T-cell (primary cell): ENCODE measurements around the gene RITA1. TPM values are rescaled to one million over a fixed set of nuclear protein-coding genes. Genes with fewer than 3 reads are reported as not detected.

Experiments used
- ATAC-seq, 4 experiments: fragments of 200-7000 bp in 3 of 4; fragments of 150-1000 bp in 1 of 4; cut with Tn5 transposase; replicated peaks in 1 of 4; 1 replicate in 3 of 4; 2 replicates in 1 of 4; pipeline ENCODE4 v1.10.0; 2021; ENCODE audit warnings: moderate library complexity in 3 of 4, mild to moderate bottlenecking in 2 of 4, moderate number of reproducible peaks in 1 of 4
- CTCF ChIA-PET, 2 donors: fragments of 300-600 bp; sonication (Branson Sonifier 250); formaldehyde crosslinking; loops; one replicate each; lab custom pipeline; 2022; ENCODE audit warnings: antibody characterized with exemption in 2 of 2; lab: Charles Lee
- POLR2A ChIA-PET, 2 donors: fragments of 300-600 bp; sonication (Branson Sonifier 250); formaldehyde crosslinking; loops; one replicate each; lab custom pipeline; 2022; ENCODE audit warnings: antibody characterized with exemption in 2 of 2; lab: Charles Lee
- DNase-seq, 35 experiments: peaks; one replicate each; pipeline versions ENCODE4 v3.0.0 to v3.0.0-alpha.2; 2013 to 2023
- H3K27ac ChIP-seq: one replicate; pipeline ENCODE4 v1.5.1; 2013; ENCODE audit warnings: low read length
- H3K27me3 ChIP-seq, 2 experiments: replicated peaks in 1 of 2; 1 replicate in 1 of 2; 2 replicates in 1 of 2; pipeline versions ENCODE4 v1.6.1 to v1.7.0; 2013; ENCODE audit warnings: low read length in 1 of 2, mixed read lengths in 1 of 2; ENCODE audit not compliant: control insufficient read depth in 2 of 2, insufficient read depth in 2 of 2; ENCODE audit errors: extremely low read depth in 1 of 2
- H3K36me3 ChIP-seq, 2 donors: 1 replicate in 1 of 2; 2 replicates in 1 of 2; pipeline versions ENCODE4 v1.6.1 to v1.7.0; 2013; ENCODE audit warnings: low read length in 1 of 2; ENCODE audit not compliant: control insufficient read depth in 2 of 2, insufficient read depth in 1 of 2; ENCODE audit errors: extremely low read depth in 1 of 2
- H3K4me1 ChIP-seq, 2 experiments: 1 replicate in 1 of 2; 2 replicates in 1 of 2; pipeline versions ENCODE4 v1.6.1 to v1.7.0; 2013; ENCODE audit warnings: low read length in 2 of 2, mixed read lengths in 1 of 2; ENCODE audit not compliant: insufficient read depth in 2 of 2, control insufficient read depth in 1 of 2; ENCODE audit errors: extremely low read depth in 1 of 2
- H3K4me3 ChIP-seq, 2 donors: 1 replicate in 1 of 2; 2 replicates in 1 of 2; pipeline versions ENCODE4 v1.5.1 to v1.7.0; 2013; ENCODE audit warnings: mild to moderate bottlenecking in 2 of 2, low read length in 1 of 2, moderate library complexity in 1 of 2; ENCODE audit not compliant: control insufficient read depth in 1 of 2; ENCODE audit errors: extremely low read depth in 1 of 2
- H3K9me3 ChIP-seq: 2 replicates; pipeline ENCODE4 v1.7.0; 2013
- H3K27ac Mint-ChIP-seq, 2 donors: one replicate each; pipeline ENCODE4 v1.8.0; 2020 to 2021; ENCODE audit warnings: mild to moderate bottlenecking in 2 of 2, mixed read lengths in 2 of 2
- H3K27me3 Mint-ChIP-seq, 2 donors: one replicate each; pipeline ENCODE4 v1.8.0; 2021 to 2022; ENCODE audit warnings: mixed read lengths in 2 of 2
- H3K36me3 Mint-ChIP-seq: one replicate; pipeline ENCODE4 v1.8.0; 2021; ENCODE audit warnings: mixed read lengths
- H3K4me1 Mint-ChIP-seq, 3 donors: one replicate each; pipeline ENCODE4 v1.8.0; 2020 to 2022; ENCODE audit warnings: mixed read lengths in 3 of 3, mild to moderate bottlenecking in 1 of 3
- H3K4me3 Mint-ChIP-seq, 3 donors: one replicate each; pipeline ENCODE4 v1.8.0; 2020 to 2022; ENCODE audit warnings: mild to moderate bottlenecking in 3 of 3, mixed read lengths in 3 of 3, moderate library complexity in 3 of 3
- H3K9me3 Mint-ChIP-seq, 3 donors: one replicate each; pipeline ENCODE4 v1.8.0; 2020 to 2022; ENCODE audit warnings: mixed read lengths in 3 of 3
- WGBS: methylation state at CpG from one replicate; pipeline ENCODE4 v1.1.5; 2013; ENCODE audit warnings: missing lambda C conversion rate; ENCODE audit not compliant: insufficient coverage; 5-methylcytosine and 5-hydroxymethylcytosine counted together
- total RNA-seq, 35 experiments: library from RNA in 6 of 35; stranded (reverse) in 6 of 35; fragments of 120-200 nt in 1 of 35; gene quantifications; one replicate each; pipeline versions ENCODE4 v1.2.1 to v1.2.4 and lab custom pipeline; 2013 to 2026

Gene RITA1
- total RNA-seq, 5 donors from 2014 or later (not counting 1 experiment from before 2014, with no cell fraction given) = 7.8 to 17.8 (median 13.8) TPM

DNA sequence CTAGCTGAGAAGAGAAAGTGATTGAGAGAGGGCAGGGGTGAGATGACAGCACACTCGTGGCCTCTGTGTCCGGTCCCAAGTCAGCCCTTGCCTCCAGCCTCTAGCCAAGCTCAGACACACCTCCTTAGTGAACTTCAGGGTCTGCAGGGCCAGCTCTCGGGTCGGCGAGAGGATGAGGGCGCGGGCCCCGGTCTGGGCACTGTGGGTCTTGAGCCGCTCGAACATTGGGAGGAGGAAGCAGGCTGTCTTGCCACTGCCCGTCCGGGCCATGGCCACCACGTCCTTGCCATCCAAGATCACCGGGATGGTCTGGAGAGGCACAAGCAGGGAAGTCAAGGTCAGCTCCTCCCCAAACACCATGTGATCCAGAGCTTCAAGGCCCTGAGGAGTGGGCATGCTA is 6.5 kb upstream of the RITA1 start:
- POLR2A ChIA-PET = no interaction called here
- CTCF ChIA-PET = interaction anchor here in 1 of 2 donors (0.6 kb wide), 1 partner anchor 702 kb away, joined by 3 read pairs; no protein-coding TSS in a partner anchor
- Histone ChIP-seq H3K27me3 (peaks cover 0 to 2% of the 10 kb centered on the region in 2 experiments), H3K36me3 (peaks cover 23 to 64% of the 10 kb centered on the region in 2 donors), H3K9me3 (no peaks in the 10 kb centered on the region), H3K4me1 (peaks cover 4 to 29% of the 10 kb centered on the region in 2 experiments), H3K4me3 (no peak overlapping the region), H3K27ac (no peak overlapping the region)
- peaks cover 15 to 23% (median 20%) of the 10 kb centered on the region in 3 donors for H3K4me1 Mint-ChIP-seq
- no peak overlapping the region for H3K27ac Mint-ChIP-seq
- ATAC-seq (no peak), DNase-seq (no peak)
- H3K4me3 Mint-ChIP-seq = no peak overlapping the region
- no peaks in the 10 kb centered on the region for H3K27me3 Mint-ChIP-seq
- whole genome bisulfite sequencing = 97% methylated on average over 12 of the region's 14 CpGs
- H3K36me3 Mint-ChIP-seq = peaks cover 52% of the 10 kb centered on the region
- H3K9me3 Mint-ChIP-seq = no peaks in the 10 kb centered on the region

DNA sequence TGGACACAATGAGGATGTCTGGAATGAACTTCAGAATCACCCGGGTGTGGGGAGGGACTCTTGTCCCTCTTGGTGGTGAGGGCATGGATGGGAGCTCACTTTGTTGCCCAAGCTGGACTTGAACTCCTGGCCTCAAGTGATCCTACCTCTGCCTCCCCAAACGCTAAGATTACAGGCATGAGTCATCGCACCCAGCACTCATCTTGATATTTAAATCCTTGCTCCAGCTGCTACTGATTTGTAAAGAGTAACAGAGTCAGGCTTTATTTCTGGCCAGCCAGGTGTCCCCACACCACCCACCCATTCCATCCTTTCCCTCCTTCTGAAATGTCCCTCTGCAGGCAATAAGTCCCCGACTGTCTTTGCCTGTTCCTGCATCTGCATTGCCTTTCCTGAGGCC is 5.2 kb upstream of the RITA1 start:
- CTCF ChIA-PET = no interaction called here

DNA sequence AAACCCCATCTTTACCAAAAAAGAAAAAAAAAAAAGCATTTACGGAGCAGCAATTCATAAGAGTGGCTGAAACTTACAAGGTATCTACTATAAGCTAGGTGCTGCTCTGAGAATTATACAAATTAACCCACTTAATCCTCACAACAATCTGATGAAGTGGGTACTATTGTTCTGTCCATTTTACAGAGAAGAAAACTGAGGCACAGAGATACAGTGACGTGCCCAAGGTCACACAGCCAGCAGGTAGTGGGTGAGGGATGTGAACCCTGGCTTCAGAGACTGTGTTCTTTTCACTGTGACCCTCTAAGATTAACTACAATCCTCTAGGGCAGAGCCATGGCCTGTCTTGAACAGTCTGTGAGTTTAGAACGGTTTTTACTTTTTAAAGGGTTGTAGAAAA is 3.5 kb upstream of the RITA1 start:
- no peak overlapping the region for H3K4me3 ChIP-seq
- POLR2A ChIA-PET = interaction anchor here in 1 of 2 donors (0.7 kb wide), 1 partner anchor 137 kb away, joined by 3 read pairs; no protein-coding TSS in a partner anchor
- no peaks in the 10 kb centered on the region for H3K9me3 ChIP-seq
- no peak overlapping the region for H3K27ac ChIP-seq
- H3K4me3 Mint-ChIP-seq = no peak overlapping the region
- ATAC-seq (no peak), DNase-seq (no peak)
- CTCF ChIA-PET = interaction anchor here in 1 of 2 donors (0.7 kb wide), 1 partner anchor 161 kb away, joined by 4 read pairs; no protein-coding TSS in a partner anchor
- H3K4me1 ChIP-seq = peaks cover 11 to 41% of the 10 kb centered on the region in 2 experiments
- peaks cover 36% of the 10 kb centered on the region for H3K36me3 Mint-ChIP-seq
- peaks cover 0 to 2% of the 10 kb centered on the region in 2 experiments for H3K27me3 ChIP-seq
- H3K27ac Mint-ChIP-seq = peak overlapping the region in 1 of 2 donors; percentile 58
- WGBS = no CpG with 5 or more reads among the region's 3 CpGs
- H3K36me3 ChIP-seq = peaks cover 20 to 43% of the 10 kb centered on the region in 2 donors
- no peaks in the 10 kb centered on the region for H3K27me3 Mint-ChIP-seq
- H3K4me1 Mint-ChIP-seq = peaks cover 25 to 39% (median 33%) of the 10 kb centered on the region in 3 donors
- H3K9me3 Mint-ChIP-seq = no peaks in the 10 kb centered on the region

More for the DNA sequence above, 5.2 kb upstream of the RITA1 start:
- no peak overlapping the region for H3K4me3 Mint-ChIP-seq
- Histone ChIP-seq H3K27me3 (peaks cover 0 to 2% of the 10 kb centered on the region in 2 experiments), H3K4me1 (peaks cover 4 to 29% of the 10 kb centered on the region in 2 experiments), H3K36me3 (peaks cover 23 to 52% of the 10 kb centered on the region in 2 donors), H3K27ac (no peak overlapping the region), H3K9me3 (no peaks in the 10 kb centered on the region), H3K4me3 (no peak overlapping the region)
- ATAC-seq (no peak), DNase-seq (no peak)
- POLR2A ChIA-PET = interaction anchor here in 1 of 2 donors (0.7 kb wide), 1 partner anchor 10 kb away, joined by 3 read pairs; no protein-coding TSS in a partner anchor
- H3K4me1 Mint-ChIP-seq = peaks cover 15 to 29% (median 23%) of the 10 kb centered on the region in 3 donors
- WGBS = 93% methylated on average over 3 of the region's 4 CpGs
- peaks cover 46% of the 10 kb centered on the region for H3K36me3 Mint-ChIP-seq
- no peaks in the 10 kb centered on the region for H3K27me3 Mint-ChIP-seq
- H3K27ac Mint-ChIP-seq = no peak overlapping the region
- H3K9me3 Mint-ChIP-seq = no peaks in the 10 kb centered on the region

DNA sequence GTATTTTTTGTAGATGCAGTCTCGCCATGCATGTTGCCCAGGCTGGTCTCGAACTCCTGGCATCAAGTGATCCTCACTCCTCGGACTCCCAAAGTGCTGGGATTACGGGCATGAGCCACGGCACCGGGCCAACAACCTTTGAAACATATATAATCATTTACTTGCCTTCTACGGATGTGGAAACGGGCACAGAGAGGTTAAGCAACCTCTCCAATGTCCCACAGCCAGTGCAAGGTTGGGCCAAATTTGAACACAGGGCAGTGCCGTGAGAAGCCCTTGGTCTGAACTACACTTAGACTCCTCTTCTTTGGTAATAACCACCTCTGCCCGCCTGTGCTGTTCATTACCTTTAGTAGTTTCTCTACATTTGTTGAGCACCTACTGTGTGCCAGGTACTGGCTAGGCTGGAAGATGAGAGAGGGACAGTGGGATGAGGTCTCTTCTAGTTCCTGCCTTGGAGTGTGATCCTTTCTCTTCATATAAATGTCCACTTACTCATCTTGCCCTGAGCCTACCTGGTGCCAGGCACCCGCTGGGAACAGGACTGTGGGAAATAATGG is 2.4 kb upstream of the RITA1 start:
- ChIA-PET POLR2A (no interaction called here), CTCF (interaction anchor here in 1 of 2 donors (0.6 kb wide), 1 partner anchor 9 kb away, joined by 3 read pairs; no protein-coding TSS in a partner anchor)
- H3K36me3 Mint-ChIP-seq = peaks cover 30% of the 10 kb centered on the region
- H3K27ac ChIP-seq = no peak overlapping the region
- no peaks in the 10 kb centered on the region for H3K9me3 ChIP-seq
- H3K9me3 Mint-ChIP-seq = no peaks in the 10 kb centered on the region
- peaks cover 11 to 47% of the 10 kb centered on the region in 2 experiments for H3K4me1 ChIP-seq
- no peak overlapping the region for H3K4me3 ChIP-seq
- peak overlapping the region; percentile 90 to 95 (median 94) for H3K4me3 Mint-ChIP-seq
- WGBS = 100% methylated on average over 6 of the region's 11 CpGs
- ATAC-seq (no peak), DNase-seq (no peak)
- peak overlapping the region; percentile 5 to 43 for H3K27ac Mint-ChIP-seq
- peaks cover 13 to 32% of the 10 kb centered on the region in 2 donors for H3K36me3 ChIP-seq
- H3K27me3 Mint-ChIP-seq = no peaks in the 10 kb centered on the region
- peaks cover 0 to 2% of the 10 kb centered on the region in 2 experiments for H3K27me3 ChIP-seq
- peaks cover 31 to 46% (median 40%) of the 10 kb centered on the region in 3 donors for H3K4me1 Mint-ChIP-seq

DNA sequence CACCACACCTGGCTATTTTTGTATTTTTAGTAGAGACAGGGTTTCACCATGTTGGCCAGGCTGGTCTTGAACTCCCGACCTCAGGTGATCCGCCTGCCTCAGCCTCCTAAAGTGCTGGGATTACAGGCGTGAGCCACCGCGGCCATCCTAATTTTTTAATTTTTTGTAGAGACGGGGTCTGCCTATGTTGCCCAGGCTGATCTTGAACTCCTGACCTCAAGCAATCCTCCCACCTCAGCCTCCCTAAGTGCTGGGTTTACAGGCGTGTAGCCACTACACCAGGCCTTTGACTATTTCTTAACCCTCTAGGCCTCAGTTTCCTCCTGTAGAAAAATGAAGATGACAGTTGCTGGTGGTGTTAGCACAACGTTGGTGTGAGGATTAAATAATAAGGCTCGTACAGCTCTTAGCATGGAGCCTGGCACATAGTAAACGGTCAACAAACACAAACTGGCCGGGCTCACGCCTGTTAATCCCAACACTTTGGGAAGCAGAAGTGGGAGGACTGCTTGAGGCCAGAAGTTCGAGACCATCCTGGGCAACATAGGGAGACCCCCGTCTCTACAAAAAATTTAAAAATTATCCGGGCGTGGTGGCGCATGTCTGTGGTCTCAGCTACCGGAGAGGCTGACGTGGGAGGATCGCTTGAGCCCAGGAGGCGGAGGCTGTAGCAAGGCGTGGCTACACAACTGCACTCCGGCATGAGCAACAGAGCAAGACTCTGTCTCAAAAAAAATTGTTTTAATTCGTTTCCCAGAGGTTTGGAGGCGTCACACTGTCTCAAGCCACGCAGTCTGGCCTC is 1.2 kb upstream of the RITA1 start:
- Histone ChIP-seq H3K27me3 (peaks cover 0 to 2% of the 10 kb centered on the region in 2 experiments), H3K27ac (peak overlapping the region; percentile 95), H3K36me3 (peaks cover 6 to 23% of the 10 kb centered on the region in 2 donors), H3K4me3 (peak overlapping the region; percentile 80 to 99), H3K4me1 (peaks cover 11 to 47% of the 10 kb centered on the region in 2 experiments), H3K9me3 (no peaks in the 10 kb centered on the region)
- Mint-ChIP-seq H3K4me1 (peaks cover 31 to 51% (median 41%) of the 10 kb centered on the region in 3 donors), H3K27ac (peak overlapping the region; percentile 94 to 95), H3K9me3 (no peaks in the 10 kb centered on the region), H3K36me3 (peaks cover 24% of the 10 kb centered on the region), H3K27me3 (no peaks in the 10 kb centered on the region), H3K4me3 (peak overlapping the region; percentile 90 to 95 (median 94))
- ChIA-PET POLR2A (no interaction called here), CTCF (interaction anchor here in 1 of 2 donors (0.5 to 1.6 kb wide), 2 partner anchors 39 to 191 kb away, joined by 3 to 7 read pairs; no protein-coding TSS in a partner anchor)
- ATAC-seq = peak; percentile 59 to 66 (median 62)
- DNase-seq = peak in 6 of 35 experiments; percentile 65 to 76 (median 72)
- 13% methylated on average over 14 of the region's 26 CpGs for WGBS

DNA sequence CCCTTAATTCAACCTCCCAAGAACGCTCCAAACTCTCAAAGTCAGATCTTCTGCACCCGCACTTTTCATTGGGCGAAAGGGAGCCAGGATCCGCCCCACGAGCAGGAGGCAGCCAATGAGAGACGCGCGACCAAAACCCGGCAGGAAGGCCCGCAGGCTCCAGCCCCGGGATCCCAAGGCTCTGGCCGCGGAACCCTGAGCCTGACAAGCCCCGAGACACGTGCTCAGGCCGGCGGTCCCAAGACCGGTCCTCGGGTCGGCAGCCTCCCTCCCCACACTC is 681 bp upstream of the RITA1 start:
- no peaks in the 10 kb centered on the region for H3K27me3 Mint-ChIP-seq
- ATAC-seq (peak; percentile 85 to 86 (median 85)), DNase-seq (peak; percentile 74 to 92 (median 82))
- ChIA-PET POLR2A (interaction anchor here in 1 of 2 donors (0.6 kb wide), 1 partner anchor 206 kb away, joined by 4 read pairs; the partner anchor contains the start of gene OAS2), CTCF (interaction anchor here in 1 of 2 donors (0.7 to 1.6 kb wide), 2 partner anchors 136 to 192 kb away, joined by 3 to 7 read pairs; no protein-coding TSS in a partner anchor)
- Histone ChIP-seq H3K27me3 (peaks cover 0 to 2% of the 10 kb centered on the region in 2 experiments), H3K4me1 (peaks cover 11 to 47% of the 10 kb centered on the region in 2 experiments), H3K27ac (peak overlapping the region; percentile 95), H3K4me3 (peak overlapping the region; percentile 80 to 99), H3K36me3 (peaks cover 3 to 19% of the 10 kb centered on the region in 2 donors), H3K9me3 (no peaks in the 10 kb centered on the region)
- WGBS = 0% methylated on average over 18 of the region's 20 CpGs
- H3K27ac Mint-ChIP-seq = peak overlapping the region; percentile 94 to 95
- no peaks in the 10 kb centered on the region for H3K9me3 Mint-ChIP-seq
- H3K36me3 Mint-ChIP-seq = peaks cover 20% of the 10 kb centered on the region
- peak overlapping the region; percentile 90 to 95 (median 94) for H3K4me3 Mint-ChIP-seq
- peaks cover 31 to 53% (median 43%) of the 10 kb centered on the region in 3 donors for H3K4me1 Mint-ChIP-seq
